Ovary (tissue), 9 donors: ENCODE data around the gene INPP5D. TPM values are rescaled to one million over a fixed set of nuclear protein-coding genes. Genes with fewer than 3 reads are reported as not detected.

ENCODE experiments used
- DNase-seq, 5 donors: peaks; one replicate each; pipeline ENCODE4 v3.0.0-alpha.2; 2019 to 2020
- H3K27ac ChIP-seq, 2 donors: fragments of 200-600 bp; one replicate each; pipeline versions ENCODE4 v1.5.1 to v1.8.0; 2019 to 2022
- H3K27me3 ChIP-seq: fragments of 200-600 bp; one replicate; pipeline ENCODE4 v1.8.0; 2022
- H3K36me3 ChIP-seq: fragments of 200-600 bp; sonication (generic); one replicate; pipeline ENCODE4 v1.5.1; 2019
- H3K4me1 ChIP-seq: one replicate; pipeline ENCODE4 v1.8.1; 2013; ENCODE audit warnings: mild to moderate bottlenecking, moderate library complexity; ENCODE audit not compliant: insufficient read depth
- H3K4me3 ChIP-seq: fragments of 200-600 bp; sonication (generic); one replicate; pipeline ENCODE4 v1.5.1; 2017
- H3K9me3 ChIP-seq, 2 donors: fragments of 200-600 bp in 1 of 2; sonication (generic) in 1 of 2; one replicate each; pipeline versions ENCODE4 v1.5.1 to v1.8.1; 2013 to 2019; ENCODE audit warnings: mild to moderate bottlenecking in 1 of 2, moderate library complexity in 1 of 2
- EP300 ChIP-seq: sonication (generic); formaldehyde crosslinking; IDR thresholded peaks from one replicate; pipeline ENCODE4 v1.6.1; 2017; ENCODE audit warnings: antibody characterized with exemption
- POLR2A ChIP-seq: fragments of 450-650 bp; IDR thresholded peaks from one replicate; pipeline ENCODE4 v1.6.1; 2017; ENCODE audit warnings: antibody characterized with exemption, mild to moderate bottlenecking, moderate library complexity
- WGBS, 3 donors: extraction: QIAGEN DNeasy Blood & Tissue Kit in 1 of 3; methylation state at CpG; one replicate each; pipeline versions ENCODE4 v1.1.5 to v1.1.7; 2013 to 2017; 5-methylcytosine and 5-hydroxymethylcytosine counted together
- intact Hi-C, 4 donors: fragments of 100-400 bp; cut with DNase I; formaldehyde crosslinking; loops; one replicate each; pipeline versions ENCODE4 v1.11.0 to v1.15.1; 2022 to 2023
- polyA plus RNA-seq, 2 donors: library from polyadenylated mRNA; stranded (reverse); fragments of 200-250 nt in 1 of 2; fragments of 350-450 nt in 1 of 2; fragmentation: Illumina TruSeq in 1 of 2; extraction: RNeasy Lipid Tissue Mini Kit (QIAGEN cat#74804) in 1 of 2; gene quantifications; one replicate each; pipeline ENCODE4 v1.2.3, GENCODE V29; 2013 to 2014
- total RNA-seq, 7 donors: library from RNA; depleted of rRNA in 2 of 7; stranded (reverse); fragments of >200 nt in 2 of 7; fragmentation: NEBNext Ultra II Directional in 3 of 7; extraction: Animal tissue kit (Norgen Biotek cat#: 25700) in 3 of 7; gene quantifications; one replicate each; pipeline versions ENCODE4 v1.1.0 to v1.2.4, GENCODE V29; 2016 to 2023
- TF ChIP-seq, protein P1 (sequence below), 3 donors: fragments of 450-650 bp in 2 of 3; fragments of 200-600 bp in 1 of 3; IDR thresholded peaks; one replicate each; pipeline versions ENCODE4 v1.5.1 to v1.8.0; 2016 to 2022; ENCODE audit warnings: antibody characterized with exemption in 3 of 3, mild to moderate bottlenecking in 1 of 3
- donor health status: DM: no; HTN: no; CAD: no; lungs with moderate emphysema.
- donor health status: DM: no; HTN: no; CAD: no.
- donor health status: Bipolar disorder and iron deficiency.
- donor health status: DM: yes; HTN: yes; CAD: no.
- donor health status: DM: no; HTN: no; CAD: no.
- donor health status: DM: yes; HTN: yes; CAD: no.

INPP5D gene
- total and polyA plus RNA-seq, 9 donors, result 4.1 to 14.4 (median 7.7) TPM

DNA sequence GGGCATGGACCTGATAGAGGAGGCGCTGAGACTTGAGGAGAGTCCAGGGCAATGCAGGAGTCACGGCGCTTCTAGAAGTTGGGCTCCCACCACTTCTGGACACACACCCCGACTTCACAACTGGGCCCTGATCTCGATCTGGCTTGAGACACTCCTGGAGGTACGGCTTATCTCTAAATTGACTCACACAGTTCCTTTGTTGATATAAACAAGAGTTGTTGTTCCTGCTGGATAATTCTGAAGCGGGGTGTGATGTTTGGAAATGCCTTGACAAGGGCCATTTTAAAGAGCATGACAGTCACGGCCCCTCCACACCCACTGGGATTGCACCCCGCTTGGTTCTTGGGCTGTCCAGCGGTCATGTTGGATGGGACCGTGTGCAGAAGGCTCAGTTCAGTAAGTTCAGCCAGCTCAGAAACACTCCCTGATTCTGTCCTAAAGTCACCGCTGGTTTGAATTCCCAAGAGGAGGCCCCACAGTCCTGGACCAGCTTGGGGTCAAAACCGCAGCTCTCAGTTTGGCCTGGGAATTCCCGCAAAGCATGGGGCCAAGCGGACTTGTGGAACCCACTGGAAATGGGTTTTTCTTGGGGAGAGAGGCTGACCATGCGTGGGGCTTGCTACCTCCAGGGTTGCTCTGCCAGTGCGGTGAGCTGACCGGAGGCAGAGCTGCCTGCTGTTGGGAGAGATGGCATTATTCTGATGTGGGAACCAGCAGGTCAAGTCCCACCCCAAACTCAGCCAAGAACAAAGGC is 37.0 kb upstream of the INPP5D start:
- H3K36me3 ChIP-seq, result no peaks in the 10 kb centered on the region
- intact Hi-C loops, result no loop called here
- no peak for DNase-seq
- no peak overlapping the region for H3K4me3 ChIP-seq
- TF ChIP-seq EP300 (no peak), POLR2A (no peak)
- TF ChIP-seq, protein P1, sequence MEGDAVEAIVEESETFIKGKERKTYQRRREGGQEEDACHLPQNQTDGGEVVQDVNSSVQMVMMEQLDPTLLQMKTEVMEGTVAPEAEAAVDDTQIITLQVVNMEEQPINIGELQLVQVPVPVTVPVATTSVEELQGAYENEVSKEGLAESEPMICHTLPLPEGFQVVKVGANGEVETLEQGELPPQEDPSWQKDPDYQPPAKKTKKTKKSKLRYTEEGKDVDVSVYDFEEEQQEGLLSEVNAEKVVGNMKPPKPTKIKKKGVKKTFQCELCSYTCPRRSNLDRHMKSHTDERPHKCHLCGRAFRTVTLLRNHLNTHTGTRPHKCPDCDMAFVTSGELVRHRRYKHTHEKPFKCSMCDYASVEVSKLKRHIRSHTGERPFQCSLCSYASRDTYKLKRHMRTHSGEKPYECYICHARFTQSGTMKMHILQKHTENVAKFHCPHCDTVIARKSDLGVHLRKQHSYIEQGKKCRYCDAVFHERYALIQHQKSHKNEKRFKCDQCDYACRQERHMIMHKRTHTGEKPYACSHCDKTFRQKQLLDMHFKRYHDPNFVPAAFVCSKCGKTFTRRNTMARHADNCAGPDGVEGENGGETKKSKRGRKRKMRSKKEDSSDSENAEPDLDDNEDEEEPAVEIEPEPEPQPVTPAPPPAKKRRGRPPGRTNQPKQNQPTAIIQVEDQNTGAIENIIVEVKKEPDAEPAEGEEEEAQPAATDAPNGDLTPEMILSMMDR (IDR thresholded peaks at IDR 0.05), result no peak
- H3K9me3 ChIP-seq, result no peaks in the 10 kb centered on the region
- WGBS, 3 donors, result 82 to 86% (median 85%) methylated on average over 18 of the region's 18 CpGs
- H3K27ac ChIP-seq, result no peak overlapping the region
- no peaks in the 10 kb centered on the region for H3K27me3 ChIP-seq
- no peaks in the 10 kb centered on the region for H3K4me1 ChIP-seq

DNA sequence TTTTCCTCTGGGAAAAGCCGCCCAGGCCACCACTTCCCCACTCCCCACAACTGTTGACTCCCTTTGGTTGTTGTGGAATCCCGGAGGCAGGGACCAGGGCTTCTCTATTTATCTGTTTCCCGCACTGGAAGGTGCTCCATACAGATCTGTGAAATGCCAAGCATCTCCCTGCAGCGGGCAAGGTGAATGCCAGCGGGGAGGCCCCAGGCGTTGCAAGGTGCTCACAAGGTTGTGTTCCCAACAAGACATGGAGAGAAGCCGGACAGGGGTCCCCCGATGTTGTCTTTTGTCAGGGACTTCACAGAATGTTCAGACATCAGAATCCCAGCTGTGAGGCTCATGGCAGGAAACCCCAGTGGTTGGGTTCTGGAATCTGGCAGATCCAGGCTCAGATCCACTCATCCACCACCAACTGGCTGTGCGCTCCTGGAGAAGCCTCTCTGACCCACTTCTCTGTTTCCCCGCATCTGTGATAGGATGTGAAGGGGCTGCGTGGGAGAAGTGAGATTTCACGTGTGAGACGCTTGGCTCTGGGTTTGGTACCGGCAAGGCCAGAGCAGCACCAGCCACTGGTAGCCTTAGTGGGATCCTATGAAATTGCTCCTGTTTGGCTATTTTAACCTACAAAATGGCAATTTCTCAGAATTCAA is 36.3 kb upstream of the INPP5D start:
- TF ChIP-seq POLR2A, result no peak
- TF ChIP-seq, protein P1 (IDR thresholded peaks at IDR 0.05), result no peak
- no peak for TF ChIP-seq EP300
- DNase-seq, result no peak
- WGBS, 3 donors, result 84 to 93% (median 87%) methylated on average over 14 of the region's 14 CpGs
- Histone ChIP-seq H3K4me1 (no peaks in the 10 kb centered on the region), H3K27ac (no peak overlapping the region), H3K27me3 (no peaks in the 10 kb centered on the region), H3K9me3 (no peaks in the 10 kb centered on the region), H3K4me3 (no peak overlapping the region), H3K36me3 (no peaks in the 10 kb centered on the region)
- intact Hi-C loops, result no loop called here

DNA sequence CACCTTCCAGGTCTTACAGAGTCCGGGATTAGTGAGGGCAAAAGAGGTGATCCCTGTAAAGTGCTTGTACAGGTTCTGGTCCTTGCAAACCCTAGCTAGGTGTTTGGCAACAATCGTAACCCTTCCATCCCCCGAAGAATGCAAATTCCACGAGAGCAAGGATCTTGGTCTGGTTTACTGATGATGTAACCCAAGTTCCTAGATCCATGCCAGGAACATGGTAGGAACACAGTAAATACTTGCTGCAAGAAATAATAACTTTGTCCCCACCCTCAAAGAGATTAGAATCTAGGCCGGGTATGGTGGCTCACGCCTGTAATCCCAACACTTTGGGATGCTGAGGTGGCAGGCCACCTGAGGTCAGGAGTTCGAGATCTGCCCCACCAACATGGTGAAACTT is 34.4 kb upstream of the INPP5D start:
- Histone ChIP-seq H3K27ac (no peak overlapping the region), H3K4me1 (no peaks in the 10 kb centered on the region), H3K9me3 (no peaks in the 10 kb centered on the region), H3K4me3 (no peak overlapping the region), H3K36me3 (no peaks in the 10 kb centered on the region), H3K27me3 (no peaks in the 10 kb centered on the region)
- TF ChIP-seq, protein P1 (IDR thresholded peaks at IDR 0.05), result no peak
- TF ChIP-seq EP300 (no peak), POLR2A (no peak)
- 80 to 83% (median 82%) methylated on average over 7 of the region's 7 CpGs for WGBS, 3 donors
- DNase-seq, result no peak
- intact Hi-C loops, result no loop called here

DNA sequence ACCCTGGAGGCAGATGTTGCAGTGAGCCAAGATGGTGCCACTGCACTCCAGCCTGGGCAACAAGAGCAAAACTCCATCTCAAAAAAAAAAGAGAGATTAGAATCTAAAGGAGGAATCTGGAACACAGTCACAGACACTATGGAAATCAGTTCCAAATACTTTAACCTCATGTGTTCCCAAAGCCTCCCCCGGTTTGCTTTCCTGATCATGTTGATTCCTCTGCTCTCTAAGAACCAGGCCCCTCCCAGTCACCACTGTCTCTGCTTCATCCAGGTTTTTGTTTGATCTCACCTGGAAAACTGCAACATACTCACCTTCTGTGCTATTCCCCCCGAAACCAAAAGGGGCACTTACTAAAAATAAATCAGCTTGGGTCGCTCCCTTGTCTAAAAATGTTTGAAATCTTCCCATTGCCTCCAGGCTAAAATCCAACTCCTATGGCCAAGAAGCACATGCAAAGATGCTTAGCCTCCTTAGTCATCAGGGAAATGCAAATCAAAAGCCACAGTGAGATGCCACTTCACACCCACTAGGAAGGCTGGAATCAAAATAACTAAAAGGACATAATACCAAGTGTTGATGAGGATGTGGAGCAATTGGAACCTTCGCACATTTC is 33.8 kb upstream of the INPP5D start:
- no peaks in the 10 kb centered on the region for H3K36me3 ChIP-seq
- no peak for TF ChIP-seq EP300
- TF ChIP-seq, protein P1 (IDR thresholded peaks at IDR 0.05), result no peak
- no peak for TF ChIP-seq POLR2A
- no peaks in the 10 kb centered on the region for H3K9me3 ChIP-seq
- no peaks in the 10 kb centered on the region for H3K4me1 ChIP-seq
- no peak overlapping the region for H3K4me3 ChIP-seq
- WGBS, 3 donors, result 71 to 79% (median 73%) methylated on average over 4 of the region's 4 CpGs
- H3K27ac ChIP-seq, result no peak overlapping the region
- H3K27me3 ChIP-seq, result no peaks in the 10 kb centered on the region
- DNase-seq, result no peak
- intact Hi-C loops, result no loop called here
